Ramos (cell line): ENCODE data around the gene SIM2.

Source experiments
- in situ Hi-C: fragments of 300-500 bp; cut with MboI; formaldehyde crosslinking; loops from one replicate; pipeline ENCODE4 v1.14.3; 2022; ENCODE audit warnings: low sequenced_read_pairs; ENCODE audit not compliant: unreplicated experiment

The SIM2 gene

DNA sequence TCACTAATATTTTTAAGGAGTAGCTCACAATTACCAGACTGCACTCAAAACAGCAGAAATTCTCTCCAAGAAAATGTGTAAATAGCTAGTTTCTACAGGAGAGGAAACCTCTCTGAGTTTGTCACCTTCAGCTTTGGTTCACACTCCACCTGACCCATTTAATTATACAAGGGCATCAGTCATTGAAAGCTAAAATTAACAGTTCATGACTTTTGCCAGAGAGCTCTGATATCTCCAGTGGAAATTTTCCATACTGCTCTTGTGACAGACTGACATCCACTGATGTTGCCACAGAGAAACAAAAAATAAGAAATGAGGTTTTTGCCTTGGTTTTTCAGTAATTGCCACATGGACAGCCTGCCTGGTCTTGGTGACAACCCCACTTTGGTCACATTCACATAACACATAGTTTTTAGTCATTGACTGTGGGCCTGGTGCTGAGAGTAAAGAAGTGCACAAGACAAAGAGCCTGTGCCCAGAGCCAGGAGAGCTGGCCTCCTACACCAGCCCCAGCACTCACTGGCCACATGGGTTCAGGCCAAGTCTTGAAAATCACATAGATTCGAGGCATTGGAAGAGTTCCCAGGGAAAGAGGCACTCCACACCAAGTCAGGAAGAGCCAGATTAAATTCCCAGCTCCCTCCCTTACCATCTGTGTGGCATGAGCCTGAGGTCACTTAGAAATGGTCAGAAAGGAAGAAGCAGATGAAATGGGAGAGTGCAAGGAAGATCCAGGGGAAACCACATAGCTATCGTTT lies 13.8 kb upstream of the SIM2 start:
- in situ Hi-C loops, result no loop called here

DNA sequence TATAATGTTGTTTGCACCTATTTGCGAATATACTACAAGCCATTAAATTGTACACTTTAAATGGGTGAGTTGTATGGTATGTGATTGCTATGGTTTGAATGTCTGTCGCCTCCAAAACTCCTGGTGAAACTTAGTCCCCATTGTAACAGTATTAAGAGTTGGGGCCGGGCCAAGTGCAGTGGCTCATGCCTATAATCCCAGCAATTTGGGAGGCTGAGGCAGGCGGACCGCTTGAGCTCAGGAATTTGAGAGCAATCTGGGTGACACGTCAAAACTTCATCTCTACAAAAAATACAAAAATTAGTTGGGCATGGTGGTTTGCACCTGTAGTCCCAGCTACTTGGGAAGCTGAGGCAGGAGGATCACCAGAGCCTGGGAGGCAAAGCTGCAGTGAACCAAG lies 12.0 kb upstream of the SIM2 start:
- in situ Hi-C loops, result no loop called here

DNA sequence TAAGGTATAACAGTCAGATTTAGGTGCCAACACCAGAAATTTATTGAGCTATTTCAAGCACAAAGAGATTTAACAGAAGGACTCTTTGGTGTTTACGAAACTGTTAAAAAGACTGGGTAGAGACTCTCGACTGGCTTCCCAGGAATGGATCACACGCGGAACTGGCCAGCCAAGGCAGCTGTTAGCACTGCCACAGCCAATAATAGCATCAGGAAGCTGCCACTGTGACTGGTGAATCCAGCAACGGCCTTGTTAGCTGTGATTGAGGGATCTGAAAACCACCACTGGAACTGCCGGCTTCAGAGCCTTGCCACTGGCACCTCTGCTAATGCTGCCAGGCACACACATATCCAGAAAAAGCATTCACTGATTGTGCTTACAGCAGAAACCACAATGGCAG lies 10.6 kb upstream of the SIM2 start:
- in situ Hi-C loops, result no loop called here

DNA sequence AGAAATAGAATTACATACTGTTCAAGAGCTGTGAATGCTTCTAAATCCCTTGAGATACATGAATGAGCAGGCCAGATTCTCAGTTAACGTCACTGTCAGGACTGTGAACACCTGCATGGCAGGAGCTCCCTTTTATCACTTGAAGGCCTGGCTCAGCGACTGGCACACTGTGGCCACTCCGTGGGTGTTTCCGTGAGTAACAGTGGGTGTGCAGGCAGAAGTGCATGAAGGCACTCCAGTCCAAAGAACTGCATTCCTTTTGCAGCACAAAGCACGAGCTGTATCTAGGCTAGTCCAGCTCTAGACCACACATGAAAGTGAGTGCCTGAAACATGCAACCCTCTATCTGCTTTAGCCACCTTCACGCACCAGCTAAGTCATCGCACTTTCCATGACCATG lies 9.6 kb upstream of the SIM2 start:
- in situ Hi-C loops, result no loop called here

DNA sequence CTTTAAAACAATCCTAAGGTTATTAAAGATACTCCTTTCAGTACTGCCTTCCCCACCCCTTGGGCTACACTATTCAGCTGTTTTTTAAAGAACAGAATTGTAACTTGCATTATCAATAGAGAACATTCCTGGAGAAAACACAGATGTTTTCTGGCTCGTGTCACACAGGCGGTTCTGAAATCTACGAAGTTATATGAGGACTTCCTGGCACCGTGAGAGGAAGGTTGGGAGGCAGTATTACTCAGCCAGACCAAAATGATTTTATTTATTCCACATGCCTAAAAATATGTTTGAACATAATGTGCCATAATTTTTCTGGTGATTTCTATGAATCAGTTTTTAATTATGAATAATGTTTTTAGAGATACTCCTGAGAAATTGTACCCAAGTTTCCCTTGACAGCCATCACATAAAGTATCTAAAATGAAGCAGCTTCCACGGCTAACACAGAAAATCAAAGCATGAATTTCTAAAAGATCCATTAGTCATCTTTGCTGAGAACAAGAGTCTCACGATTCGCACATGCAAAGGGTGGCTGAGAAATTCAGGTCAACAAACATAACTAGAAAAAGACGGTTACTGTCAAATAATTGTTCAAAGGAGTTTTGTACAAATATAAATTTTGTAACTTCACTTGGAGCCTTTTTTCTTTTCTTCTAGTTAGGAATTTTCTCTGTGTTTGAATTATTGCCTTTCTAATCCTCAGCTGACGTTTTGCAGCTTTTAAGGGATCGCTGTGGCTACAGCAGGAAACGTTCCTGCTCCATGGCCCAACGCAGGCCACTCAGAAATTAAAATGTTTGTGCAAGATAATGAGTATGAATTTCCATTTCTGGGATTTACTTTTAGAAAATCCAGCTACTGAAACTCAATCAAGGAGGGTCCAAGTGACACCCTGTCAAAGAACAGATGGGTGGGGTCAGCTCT lies 8.0 kb upstream of the SIM2 start:
- in situ Hi-C loops, result no loop called here

DNA sequence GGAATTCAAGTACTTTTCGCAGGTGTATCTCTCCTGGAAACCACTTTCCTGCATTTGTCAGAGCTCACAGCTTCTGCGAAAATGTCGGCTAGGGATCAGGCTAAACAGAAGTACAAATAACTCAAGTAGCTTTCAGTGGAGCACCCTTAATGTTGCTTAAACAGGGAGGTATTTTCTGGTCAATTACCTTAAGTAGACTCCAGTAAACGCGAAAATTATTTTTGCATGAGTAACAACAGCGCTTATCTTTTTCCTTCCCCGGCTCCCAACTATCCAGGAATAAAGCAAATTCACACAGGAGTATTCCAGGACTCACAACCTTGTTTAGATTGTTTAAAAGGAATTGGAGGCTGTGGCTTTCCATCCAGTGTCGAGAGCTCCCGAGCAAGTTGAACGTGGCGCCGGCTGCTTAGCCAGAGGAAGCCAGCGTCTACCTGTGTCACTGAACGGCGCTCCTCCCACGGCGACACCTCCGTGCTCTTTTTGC lies 7.3 kb upstream of the SIM2 start:
- in situ Hi-C loops, result no loop called here

DNA sequence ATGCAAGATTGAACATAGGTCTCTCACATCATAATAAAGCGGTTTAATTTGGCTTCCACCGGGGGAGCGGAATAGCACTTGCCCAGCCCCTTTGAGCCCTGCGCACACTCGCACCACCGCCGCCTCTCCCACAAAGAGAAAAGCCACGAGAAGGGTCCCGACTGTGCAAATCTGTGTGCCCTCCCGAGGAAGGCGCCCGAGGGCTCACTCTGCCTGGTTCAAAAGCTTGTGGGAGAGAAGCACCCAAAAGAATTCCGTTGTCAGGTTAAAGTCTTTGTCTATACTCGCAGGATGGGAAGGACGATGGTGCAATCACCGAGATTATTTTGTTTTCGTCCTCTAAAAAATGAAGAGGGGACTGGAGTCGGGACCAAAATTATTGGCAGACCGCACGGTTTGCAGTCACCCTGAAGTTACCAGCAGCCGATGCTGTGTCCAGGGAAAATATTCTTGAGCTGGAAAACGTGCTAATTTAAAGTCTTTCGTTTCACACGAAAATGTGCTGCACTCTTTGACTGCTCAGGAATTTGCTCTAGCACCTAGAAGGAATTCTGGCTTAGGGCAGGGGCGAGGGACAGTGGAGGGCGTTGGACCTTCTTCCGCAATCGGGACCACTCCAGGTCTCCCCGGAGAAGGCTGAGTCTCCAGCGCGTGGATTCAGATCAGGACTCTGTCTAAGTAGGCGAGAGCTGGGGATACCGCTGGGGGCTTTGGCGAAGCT lies 6.6 kb upstream of the SIM2 start:
- in situ Hi-C loops, result no loop called here

DNA sequence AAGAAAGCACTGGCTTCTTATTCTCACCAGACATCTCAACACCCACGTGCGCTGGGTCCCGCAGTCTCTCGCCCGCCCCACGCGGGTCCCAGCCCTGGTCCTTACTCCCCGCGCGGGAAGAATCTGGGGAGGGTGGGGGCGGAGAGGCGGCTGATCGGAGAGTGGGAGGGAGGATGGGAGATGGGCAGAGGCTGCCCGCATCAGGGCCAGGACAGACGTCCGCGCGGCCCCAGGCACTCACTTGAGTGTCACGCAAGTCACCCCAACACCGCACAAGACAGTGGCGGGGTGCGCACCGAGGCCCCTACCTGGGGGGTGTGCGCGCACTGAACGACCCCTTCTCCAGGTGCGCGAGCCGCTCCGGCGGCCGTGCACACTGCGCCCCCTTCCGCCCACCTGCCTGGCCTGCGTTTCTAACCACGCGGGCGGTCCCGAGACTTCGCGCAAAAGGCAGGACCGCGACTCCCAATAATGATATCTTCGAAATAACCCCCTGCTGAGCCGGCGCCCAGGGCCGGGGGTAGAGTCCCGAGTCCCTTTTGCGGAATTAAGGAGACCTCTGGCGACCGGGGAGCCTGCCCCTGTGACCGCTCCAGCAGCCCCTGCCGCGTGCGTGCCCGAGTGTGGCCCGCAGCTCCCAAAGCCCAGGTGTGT lies 6.0 kb upstream of the SIM2 start:
- in situ Hi-C loops, result no loop called here

DNA sequence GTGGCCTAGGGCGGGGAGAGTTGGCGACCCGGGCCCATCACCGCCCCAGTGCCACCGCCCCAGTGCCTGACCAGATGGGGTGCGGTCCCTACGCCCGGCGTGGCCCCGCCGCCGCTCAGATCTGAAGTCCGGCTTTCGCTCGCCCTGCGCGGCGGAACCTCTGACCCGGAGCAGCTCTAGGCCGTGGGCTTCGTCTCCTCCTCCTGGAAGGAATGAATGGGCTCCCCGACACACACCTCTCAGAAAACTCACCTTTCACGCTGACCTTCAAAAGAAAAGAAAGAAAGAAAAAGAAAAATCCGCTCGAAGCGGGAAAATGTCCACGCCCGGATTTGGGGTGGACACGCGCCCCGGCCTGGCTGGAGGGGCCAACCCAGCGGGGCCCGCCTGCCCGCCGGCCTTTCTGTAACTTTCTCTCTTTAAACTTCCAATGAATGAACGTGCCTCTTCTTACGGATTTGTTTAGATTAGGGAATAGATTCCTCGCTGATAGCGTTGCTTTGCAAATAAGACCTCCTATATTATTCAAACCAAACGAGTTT lies 5.4 kb upstream of the SIM2 start:
- in situ Hi-C loops, result no loop called here

DNA sequence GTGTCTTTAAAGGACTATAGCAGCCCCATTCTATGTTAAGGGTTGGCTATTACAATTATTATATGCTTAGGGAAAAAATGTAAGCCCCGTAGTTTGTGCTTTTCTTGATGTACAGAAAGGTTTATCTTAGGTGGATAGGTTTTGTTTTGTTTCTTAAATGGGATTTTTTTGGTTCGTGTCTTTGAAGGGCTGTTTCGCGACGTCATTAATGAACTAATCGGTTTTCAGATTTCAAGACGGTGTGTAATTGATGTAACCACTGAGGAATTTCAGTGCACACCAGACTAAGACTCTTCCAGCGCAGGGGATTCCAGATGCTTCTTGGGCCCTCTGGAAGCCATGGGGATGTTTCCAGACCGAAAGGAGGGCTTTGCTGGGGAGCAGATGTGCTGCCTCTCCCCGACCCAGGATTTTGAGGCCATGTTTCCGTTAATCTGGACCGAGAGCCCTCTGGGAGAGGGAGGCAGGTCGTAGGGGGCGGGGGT lies 4.8 kb upstream of the SIM2 start:
- in situ Hi-C loops, result no loop called here

DNA sequence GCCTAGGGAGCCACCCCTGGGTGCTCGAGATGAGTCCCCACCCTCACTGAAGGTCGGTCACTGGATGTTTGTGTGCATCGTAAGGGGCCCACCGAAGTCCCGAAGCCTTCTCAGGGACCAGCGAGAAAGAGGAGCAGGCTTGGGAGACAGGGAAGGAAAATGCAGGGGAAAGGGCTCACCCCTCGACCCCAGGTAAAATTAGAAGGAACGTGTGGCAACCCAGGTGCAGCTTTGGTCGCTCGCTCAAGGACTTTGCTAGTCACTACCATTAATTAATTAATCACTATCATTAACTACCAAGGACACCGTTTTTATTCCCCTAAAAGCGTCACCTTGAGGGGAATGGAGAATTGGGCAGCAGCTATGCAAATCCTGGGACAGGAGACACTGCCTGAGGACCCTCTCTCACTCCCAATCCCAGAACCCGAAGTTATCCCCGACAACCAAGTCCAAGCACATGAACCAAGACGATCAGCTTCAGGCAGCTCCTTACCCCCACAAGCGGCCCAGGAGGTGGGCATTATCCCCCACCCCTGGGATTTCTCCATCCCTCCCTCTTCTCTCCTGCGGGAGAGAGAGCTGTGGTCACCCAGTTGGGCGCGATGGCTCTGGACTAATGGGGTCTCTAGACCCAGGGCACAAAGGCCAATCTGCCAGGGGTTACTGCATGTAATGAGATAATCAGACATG lies 4.2 kb upstream of the SIM2 start:
- in situ Hi-C loops, result no loop called here

DNA sequence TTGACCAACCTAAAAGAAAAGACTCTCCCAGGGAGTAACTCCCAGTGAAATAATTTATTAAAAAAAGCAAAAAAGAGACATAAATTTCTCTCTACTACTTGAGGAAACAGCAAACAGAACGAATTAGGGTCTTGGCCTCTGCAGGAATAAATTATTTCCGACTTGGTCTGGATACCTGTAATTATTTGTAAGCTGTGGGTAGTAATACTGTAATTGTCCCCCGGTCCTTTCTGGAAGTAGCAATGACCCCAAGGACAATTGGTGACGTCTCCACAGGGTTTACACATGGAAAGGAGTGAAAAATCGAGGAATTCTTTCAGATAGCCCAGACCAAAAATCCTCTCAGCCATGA lies 3.7 kb upstream of the SIM2 start:
- in situ Hi-C loops, result no loop called here

DNA sequence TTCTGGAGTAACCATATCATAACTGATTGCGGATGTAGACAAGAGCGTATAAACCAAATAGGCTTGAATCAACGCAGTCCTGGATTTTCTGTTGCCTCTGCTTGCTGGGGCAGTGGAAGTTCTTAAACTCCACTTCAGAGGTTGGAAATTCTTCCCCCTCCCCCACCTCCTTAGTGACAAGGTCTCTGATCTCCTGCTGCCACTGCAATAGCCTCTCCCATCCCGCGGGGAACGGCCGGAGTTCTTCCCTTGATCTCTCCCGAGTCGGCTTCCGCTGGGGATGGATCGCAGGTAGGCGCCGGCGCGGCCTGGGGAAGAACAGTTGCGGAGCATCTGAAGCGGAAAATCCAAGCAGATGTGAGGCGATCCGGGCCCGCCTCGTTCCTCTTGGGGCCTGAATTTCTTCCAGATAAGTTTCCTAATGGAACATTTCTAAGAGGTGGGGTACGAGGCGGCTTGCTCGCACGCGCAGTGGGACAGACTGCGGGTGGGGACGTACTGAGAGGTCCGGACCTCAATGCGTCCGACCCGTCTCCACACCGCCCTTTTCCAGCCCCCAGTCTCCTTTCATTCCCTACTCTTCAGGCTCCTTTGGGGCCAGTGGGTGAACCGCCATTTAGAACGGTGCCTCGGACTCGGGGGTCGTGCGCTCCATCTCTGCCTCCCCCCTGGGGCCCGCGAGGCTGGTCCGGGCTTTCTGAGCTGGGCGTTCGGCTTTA lies 3.1 kb upstream of the SIM2 start:
- in situ Hi-C loops, result no loop called here

DNA sequence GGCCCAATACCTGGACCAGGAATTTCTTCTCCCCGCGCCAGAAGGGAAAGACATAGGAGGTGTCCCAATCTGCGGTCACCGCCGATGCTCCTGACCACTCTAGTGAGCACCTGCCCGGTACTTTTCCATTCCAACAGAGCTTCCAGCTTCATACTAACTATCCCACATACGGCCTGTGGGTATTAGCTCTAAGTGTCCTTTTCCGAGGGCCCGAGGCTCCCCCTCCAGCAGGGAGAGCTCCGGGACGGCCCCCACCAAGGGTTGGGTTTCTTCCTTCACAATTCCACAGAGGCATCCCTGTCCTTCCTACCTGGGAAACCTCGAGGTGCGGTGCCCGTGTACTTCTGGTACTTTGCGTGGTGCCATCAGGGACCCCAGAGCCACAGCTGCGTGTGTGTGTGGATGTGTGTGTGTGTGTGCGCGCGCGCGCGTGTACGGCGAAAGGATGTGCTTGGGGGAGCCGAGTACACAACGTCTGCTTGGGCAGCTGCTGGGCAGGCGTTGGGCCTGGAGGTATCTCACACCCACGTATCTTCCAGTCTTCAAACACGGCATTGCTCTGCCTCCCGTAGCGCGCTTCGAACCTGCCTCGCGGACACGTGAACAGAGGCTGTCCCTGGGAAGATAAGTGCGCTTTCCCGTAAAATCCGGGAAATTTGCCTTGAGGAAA lies 2.4 kb upstream of the SIM2 start:
- in situ Hi-C loops, result no loop called here

DNA sequence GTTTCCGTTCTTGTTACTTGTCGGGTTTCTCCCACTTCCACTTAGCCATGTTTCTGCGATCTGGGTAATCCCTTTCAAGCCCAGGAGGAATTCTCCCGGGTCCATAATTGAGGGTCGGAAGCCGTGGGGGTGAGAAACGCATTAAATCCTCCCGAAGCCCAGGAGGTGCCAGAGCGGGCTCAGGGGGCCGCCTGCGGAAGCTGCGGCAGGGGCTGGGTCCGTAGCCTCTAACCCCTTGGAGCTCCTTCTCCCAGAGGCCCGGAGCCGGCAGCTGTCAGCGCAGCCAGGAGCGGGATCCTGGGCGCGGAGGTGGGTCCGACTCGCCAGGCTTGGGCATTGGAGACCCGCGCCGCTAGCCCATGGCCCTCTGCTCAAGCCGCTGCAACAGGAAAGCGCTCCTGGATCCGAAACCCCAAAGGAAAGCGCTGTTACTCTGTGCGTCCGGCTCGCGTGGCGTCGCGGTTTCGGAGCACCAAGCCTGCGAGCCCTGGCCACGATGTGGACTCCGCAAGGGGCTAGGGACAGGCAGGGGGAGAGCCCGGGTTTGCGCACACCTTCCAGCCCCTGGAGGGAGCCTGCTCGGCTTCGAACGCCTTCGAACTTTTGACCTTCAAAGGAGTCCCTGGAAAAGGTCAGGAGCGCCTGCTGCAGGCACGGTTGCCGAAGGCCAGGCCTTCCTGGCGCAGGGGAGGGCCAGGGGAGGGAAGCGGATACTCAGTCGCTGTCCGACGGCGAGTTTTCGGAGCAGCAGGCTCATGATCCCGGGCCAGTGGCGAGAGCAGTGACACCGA lies 1.7 kb upstream of the SIM2 start:
- in situ Hi-C loops, result no loop called here

DNA sequence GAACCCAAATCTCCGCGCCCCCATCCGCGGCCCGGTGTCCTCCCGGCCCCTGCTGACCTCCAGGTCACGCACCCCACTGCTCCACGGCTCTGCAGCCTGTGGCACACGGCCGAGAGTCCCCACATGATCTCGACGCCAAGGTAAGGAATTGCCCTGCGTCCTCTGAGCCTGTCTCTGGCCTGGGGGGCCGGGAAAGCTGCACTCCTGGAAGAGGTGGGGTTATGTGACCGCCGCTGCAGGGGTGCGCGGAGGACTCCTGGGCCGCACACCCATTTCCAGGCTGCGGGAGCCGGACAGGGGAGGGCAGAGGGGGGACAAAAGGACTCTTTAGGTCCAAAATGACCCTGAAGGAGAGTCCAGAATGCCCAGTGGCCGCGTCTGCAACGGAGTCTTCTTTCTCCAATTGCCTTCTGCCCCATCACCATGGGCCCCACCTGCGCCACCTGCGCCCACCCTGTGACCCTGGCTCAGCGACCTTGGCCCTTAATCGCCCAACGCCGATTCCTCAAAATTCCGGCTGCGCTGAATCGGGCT lies 997 bp upstream of the SIM2 start:
- in situ Hi-C loops, result no loop called here

DNA sequence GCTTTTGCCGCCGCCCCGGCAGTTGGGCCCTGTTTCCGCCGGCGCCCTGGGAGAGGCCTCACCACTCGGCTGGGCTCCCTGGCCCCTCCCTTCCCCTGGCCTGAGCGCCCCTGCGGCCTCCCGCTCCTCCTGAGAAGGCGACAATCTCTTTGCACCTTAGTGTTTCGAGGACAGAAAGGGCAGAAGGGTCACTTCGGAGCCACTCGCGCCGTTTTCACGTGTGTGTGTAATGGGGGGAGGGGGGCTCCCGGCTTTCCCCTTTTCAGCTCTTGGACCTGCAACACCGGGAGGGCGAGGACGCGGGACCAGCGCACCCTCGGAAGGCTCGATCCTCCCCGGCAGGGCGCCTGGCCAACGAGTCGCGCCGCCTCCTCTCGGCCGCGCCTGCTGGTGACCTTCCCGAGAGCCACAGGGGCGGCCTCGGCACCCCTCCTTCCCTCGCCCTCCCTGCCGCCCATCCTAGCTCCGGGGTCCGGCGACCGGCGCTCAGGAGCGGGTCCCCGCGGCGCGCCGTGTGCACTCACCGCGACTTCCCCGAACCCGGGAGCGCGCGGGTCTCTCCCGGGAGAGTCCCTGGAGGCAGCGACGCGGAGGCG lies 432 bp upstream of the SIM2 start:
- in situ Hi-C loops, result no loop called here
